K562 (cell line): Measurements from ENCODE around the gene RPL28. TPM values are rescaled to one million over a fixed set of nuclear protein-coding genes. Genes with fewer than 3 reads are reported as not detected.
A peak's percentile ranks its signal among the peaks of the same experiment; 100 is the strongest.

Experiments
- CBX1 ChIP-seq: sonication (generic); IDR thresholded peaks from 2 replicates; pipeline ENCODE4 v1.6.1; 2016; ENCODE audit warnings: antibody characterized with exemption, low read depth, mild to moderate bottlenecking
- CREB5 ChIP-seq: fragments of 250-450 bp; sonication (Bioruptor Pico); IDR thresholded peaks from 2 replicates; pipeline ENCODE4 v1.5.0; 2020; ENCODE audit warnings: mild to moderate bottlenecking
- FOXJ2 ChIP-seq: fragments of 200-800 bp; sonication (Bioruptor generic); IDR thresholded peaks from 2 replicates; pipeline ENCODE4 v1.6.1; 2016; ENCODE audit warnings: missing genetic modification characterization, missing compliant biosample characterization
- FOXK2 ChIP-seq, 2 experiments: fragments of 450-650 bp; IDR thresholded peaks in 1 of 2; conservative IDR thresholded peaks in 1 of 2; 2 replicates each; pipeline ENCODE4 v1.6.1; 2016; ENCODE audit warnings: low read depth in 2 of 2, mild to moderate bottlenecking in 1 of 2
- GATAD2B ChIP-seq: fragments of 450-650 bp; IDR thresholded peaks from 2 replicates; pipeline ENCODE4 v1.6.1; 2017; ENCODE audit warnings: mild to moderate bottlenecking, borderline replicate concordance
- RBM25 ChIP-seq: fragments of 200-400 bp; formaldehyde crosslinking; IDR thresholded peaks from 2 replicates; pipeline ENCODE4 v1.6.1; 2018; ENCODE audit warnings: low read length, low read depth, moderate library complexity; ENCODE audit not compliant: severe bottlenecking
- SAFB2 ChIP-seq: fragments of 200-400 bp; formaldehyde crosslinking; IDR thresholded peaks from 2 replicates; pipeline ENCODE4 v1.6.1; 2018; ENCODE audit warnings: borderline replicate concordance, low read length, low read depth, moderate library complexity; ENCODE audit not compliant: severe bottlenecking
- SMAD3 ChIP-seq: fragments of 450-650 bp; formaldehyde crosslinking; conservative IDR thresholded peaks from 2 replicates; pipeline ENCODE4 v1.4.0; 2020; ENCODE audit warnings: mild to moderate bottlenecking
- ZBTB11 ChIP-seq, 3 experiments: fragments of 200-800 bp in 1 of 3; fragments of 250-450 bp in 1 of 3; fragments of 450-650 bp in 1 of 3; sonication (Bioruptor Pico) in 1 of 3; sonication (Bioruptor generic) in 1 of 3; formaldehyde crosslinking in 1 of 3; IDR thresholded peaks; 2 replicates each; pipeline versions ENCODE4 v1.6.1 to v1.8.0; 2016 to 2022; ENCODE audit warnings: mild to moderate bottlenecking in 2 of 3, missing genetic modification characterization in 2 of 3, missing compliant biosample characterization in 1 of 3, moderate library complexity in 1 of 3
- ZNF143 ChIP-seq: sonication (generic); formaldehyde crosslinking; IDR thresholded peaks from 2 replicates; pipeline ENCODE4 v1.9.0; 2022; ENCODE audit warnings: mild to moderate bottlenecking, missing genetic modification reagents
- ZNF41 ChIP-seq: fragments of 250-450 bp; sonication (Bioruptor Pico); conservative IDR thresholded peaks from 2 replicates; pipeline ENCODE4 v1.4.0; 2020; ENCODE audit warnings: mild to moderate bottlenecking
- polyA plus RNA-seq, 8 experiments: library from polyadenylated mRNA; depleted of rRNA in 4 of 8; stranded (reverse) in 5 of 8; unstranded in 3 of 8; fragments of >200 nt; fragmentation: Nextera tagmentation in 2 of 8; fragmentation: Illumina TruSeq in 1 of 8; extraction: Ambion mirVana in 2 of 8; extraction: Trizol in 1 of 8; gene quantifications; 2 replicates each; pipeline versions ENCODE4 v1.2.1 to v1.2.3, GENCODE V29; 2011 to 2014; ENCODE audit warnings: inconsistent platforms in 1 of 8, missing spikeins in 1 of 8
- total RNA-seq, 7 experiments: library from RNA; depleted of rRNA in 6 of 7; stranded (reverse); fragments of >200 nt in 6 of 7; fragmentation: Illumina TruSeq in 2 of 7; extraction: Trizol in 2 of 7; gene quantifications; 2 replicates each; pipeline versions ENCODE4 v1.2.1 to v1.2.3, GENCODE V29; 2011 to 2021; ENCODE audit warnings: low replicate concordance in 1 of 7
- TF ChIP-seq, protein P1 (sequence below): sonication (generic); formaldehyde crosslinking; IDR thresholded peaks from 2 replicates; pipeline ENCODE4 v1.8.0; 2022; ENCODE audit warnings: mild to moderate bottlenecking, missing genetic modification reagents, borderline replicate concordance
- TF ChIP-seq, protein P2 (sequence below): sonication (generic); formaldehyde crosslinking; IDR thresholded peaks from 2 replicates; pipeline ENCODE4 v1.8.1; 2023; ENCODE audit warnings: mild to moderate bottlenecking, missing genetic modification reagents
- TF ChIP-seq, protein P3 (sequence below): fragments of 250-450 bp; sonication (Bioruptor Pico); IDR thresholded peaks from 2 replicates; pipeline ENCODE4 v1.9.0; 2021; ENCODE audit warnings: mild to moderate bottlenecking, inconsistent platforms

Gene RPL28
- total and polyA plus RNA-seq, 9 of the 15 experiments (the other 6 are each of a cell fraction or from before 2014, with no cell fraction given), result 124 to 3,106 (median 622) TPM

DNA sequence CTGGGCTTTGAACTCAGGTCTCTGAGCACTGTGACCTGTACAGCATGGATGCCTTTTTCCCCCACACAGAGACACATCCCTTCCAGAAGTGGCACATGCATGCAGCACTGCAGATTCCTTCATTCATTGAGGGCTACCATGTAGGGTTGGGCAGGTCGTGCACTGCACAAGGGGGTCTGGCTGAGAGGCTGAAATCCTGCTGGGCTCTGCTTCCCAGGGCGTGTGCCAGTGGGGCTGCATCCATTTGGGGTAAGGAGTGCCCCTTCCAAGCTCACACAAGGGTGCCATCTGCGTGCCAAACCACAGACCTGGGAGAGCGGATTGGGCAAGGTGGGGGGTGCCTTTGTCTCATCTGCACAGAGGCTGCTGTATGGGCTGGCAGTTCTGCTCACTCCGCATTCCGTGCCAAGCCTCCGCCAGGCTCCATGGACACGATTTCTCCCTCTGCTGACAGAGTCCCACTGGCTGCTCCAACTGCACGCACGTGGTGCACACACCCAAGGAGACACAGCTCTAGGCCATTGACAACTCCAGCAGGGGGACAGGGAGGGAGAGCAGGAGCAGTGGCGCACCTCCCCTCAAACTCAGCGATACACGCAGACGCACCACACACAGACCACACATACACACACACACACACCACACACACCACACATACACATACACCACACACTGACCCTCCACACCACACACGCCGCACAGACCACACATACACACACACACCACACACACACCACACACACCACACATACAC lies 61.9 kb downstream of the RPL28 start (continued):
- TF ChIP-seq, protein P1, sequence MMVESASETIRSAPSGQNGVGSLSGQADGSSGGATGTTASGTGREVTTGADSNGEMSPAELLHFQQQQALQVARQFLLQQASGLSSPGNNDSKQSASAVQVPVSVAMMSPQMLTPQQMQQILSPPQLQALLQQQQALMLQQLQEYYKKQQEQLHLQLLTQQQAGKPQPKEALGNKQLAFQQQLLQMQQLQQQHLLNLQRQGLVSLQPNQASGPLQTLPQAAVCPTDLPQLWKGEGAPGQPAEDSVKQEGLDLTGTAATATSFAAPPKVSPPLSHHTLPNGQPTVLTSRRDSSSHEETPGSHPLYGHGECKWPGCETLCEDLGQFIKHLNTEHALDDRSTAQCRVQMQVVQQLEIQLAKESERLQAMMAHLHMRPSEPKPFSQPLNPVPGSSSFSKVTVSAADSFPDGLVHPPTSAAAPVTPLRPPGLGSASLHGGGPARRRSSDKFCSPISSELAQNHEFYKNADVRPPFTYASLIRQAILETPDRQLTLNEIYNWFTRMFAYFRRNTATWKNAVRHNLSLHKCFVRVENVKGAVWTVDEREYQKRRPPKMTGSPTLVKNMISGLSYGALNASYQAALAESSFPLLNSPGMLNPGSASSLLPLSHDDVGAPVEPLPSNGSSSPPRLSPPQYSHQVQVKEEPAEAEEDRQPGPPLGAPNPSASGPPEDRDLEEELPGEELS (CRISPR knock-in tag), result no peak
- no peak for TF ChIP-seq FOXK2 (conservative IDR thresholded peaks at IDR 0.05 in 1 of 2, IDR thresholded peaks at IDR 0.05 in 1 of 2; ENCODE audit: low read depth in 2 of 2)
- TF ChIP-seq, protein P2, sequence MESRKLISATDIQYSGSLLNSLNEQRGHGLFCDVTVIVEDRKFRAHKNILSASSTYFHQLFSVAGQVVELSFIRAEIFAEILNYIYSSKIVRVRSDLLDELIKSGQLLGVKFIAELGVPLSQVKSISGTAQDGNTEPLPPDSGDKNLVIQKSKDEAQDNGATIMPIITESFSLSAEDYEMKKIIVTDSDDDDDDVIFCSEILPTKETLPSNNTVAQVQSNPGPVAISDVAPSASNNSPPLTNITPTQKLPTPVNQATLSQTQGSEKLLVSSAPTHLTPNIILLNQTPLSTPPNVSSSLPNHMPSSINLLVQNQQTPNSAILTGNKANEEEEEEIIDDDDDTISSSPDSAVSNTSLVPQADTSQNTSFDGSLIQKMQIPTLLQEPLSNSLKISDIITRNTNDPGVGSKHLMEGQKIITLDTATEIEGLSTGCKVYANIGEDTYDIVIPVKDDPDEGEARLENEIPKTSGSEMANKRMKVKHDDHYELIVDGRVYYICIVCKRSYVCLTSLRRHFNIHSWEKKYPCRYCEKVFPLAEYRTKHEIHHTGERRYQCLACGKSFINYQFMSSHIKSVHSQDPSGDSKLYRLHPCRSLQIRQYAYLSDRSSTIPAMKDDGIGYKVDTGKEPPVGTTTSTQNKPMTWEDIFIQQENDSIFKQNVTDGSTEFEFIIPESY (CRISPR knock-in tag), result 0 out of 2 replicates have a peak, but pooled peaks have one; percentile 14
- TF ChIP-seq GATAD2B, result no peak
- TF ChIP-seq RBM25, result peak; percentile 44
- no peak for TF ChIP-seq FOXJ2 (tag)
- no peak for TF ChIP-seq SMAD3
- TF ChIP-seq SAFB2, result no peak
- no peak for TF ChIP-seq ZNF41 (CRISPR knock-in tag)
- TF ChIP-seq CBX1, result no peak
- TF ChIP-seq CREB5 (CRISPR knock-in tag), result no peak
- TF ChIP-seq ZNF143 (CRISPR knock-in tag), result no peak
- TF ChIP-seq, protein P3, sequence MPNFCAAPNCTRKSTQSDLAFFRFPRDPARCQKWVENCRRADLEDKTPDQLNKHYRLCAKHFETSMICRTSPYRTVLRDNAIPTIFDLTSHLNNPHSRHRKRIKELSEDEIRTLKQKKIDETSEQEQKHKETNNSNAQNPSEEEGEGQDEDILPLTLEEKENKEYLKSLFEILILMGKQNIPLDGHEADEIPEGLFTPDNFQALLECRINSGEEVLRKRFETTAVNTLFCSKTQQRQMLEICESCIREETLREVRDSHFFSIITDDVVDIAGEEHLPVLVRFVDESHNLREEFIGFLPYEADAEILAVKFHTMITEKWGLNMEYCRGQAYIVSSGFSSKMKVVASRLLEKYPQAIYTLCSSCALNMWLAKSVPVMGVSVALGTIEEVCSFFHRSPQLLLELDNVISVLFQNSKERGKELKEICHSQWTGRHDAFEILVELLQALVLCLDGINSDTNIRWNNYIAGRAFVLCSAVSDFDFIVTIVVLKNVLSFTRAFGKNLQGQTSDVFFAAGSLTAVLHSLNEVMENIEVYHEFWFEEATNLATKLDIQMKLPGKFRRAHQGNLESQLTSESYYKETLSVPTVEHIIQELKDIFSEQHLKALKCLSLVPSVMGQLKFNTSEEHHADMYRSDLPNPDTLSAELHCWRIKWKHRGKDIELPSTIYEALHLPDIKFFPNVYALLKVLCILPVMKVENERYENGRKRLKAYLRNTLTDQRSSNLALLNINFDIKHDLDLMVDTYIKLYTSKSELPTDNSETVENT, result no peak
- TF ChIP-seq ZBTB11 (CRISPR knock-in tag; IDR thresholded peaks at IDR 0.05), result no peak
